HG02763 (cell line): ENCODE data around the gene KAZN.

Source experiments
- ATAC-seq: cut with Tn5 transposase; IDR thresholded peaks from one replicate; pipeline ENCODE4 v1.9.1; 2021; ENCODE audit warnings: mild to moderate bottlenecking, moderate library complexity; ENCODE audit not compliant: unreplicated experiment

Gene KAZN

DNA sequence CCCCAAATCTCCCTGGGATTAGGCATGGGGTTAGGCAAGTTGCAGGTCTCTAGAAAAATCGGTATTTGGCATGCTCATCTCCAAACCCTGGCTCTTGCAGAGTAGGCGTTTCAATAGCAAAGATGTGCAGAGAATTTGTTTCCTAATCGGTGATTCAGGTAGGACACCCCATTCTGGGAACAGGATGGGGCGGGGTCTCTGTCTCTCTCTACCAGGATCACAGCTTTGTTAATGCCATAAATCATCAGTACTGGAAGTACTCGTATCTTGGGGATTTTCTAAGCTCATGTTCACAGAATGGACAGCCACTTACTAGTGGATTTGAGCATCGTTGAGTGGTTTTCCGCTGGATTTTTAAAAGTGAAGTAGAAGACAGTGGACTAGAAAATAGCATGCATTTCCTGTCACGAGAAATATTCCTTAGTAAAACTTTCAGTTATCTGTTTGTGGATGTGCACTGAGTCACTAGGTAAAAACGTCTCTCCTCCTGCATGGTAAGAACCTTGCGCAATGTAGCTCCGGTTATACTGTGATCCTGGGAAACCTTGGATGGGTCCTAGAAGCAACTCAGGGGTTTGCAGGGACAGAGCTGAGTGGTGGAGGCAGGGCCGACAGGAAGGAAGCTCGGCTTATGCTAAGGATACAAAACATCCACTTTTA is 560.2 kb downstream of the KAZN start:
- ATAC-seq, result no peak

DNA sequence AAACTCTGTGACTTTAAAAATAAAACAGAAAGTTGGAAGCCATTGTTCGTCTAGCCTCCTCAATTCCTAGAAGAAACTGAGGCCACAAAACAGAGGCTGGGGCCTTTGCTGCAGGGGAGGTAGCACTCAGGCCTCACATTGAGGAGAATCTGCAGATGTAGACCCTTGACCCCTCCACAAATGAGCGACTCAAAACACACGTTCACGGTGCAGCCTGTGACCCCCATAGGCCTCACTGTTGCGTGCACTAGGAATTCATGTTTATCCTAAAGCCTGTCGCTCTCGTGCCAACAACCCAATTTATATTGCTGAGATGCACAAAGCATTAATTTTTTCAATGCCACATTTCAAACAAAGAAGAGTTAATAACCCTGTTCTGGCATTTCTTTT is 560.7 kb downstream of the KAZN start:
- ATAC-seq, result no peak

DNA sequence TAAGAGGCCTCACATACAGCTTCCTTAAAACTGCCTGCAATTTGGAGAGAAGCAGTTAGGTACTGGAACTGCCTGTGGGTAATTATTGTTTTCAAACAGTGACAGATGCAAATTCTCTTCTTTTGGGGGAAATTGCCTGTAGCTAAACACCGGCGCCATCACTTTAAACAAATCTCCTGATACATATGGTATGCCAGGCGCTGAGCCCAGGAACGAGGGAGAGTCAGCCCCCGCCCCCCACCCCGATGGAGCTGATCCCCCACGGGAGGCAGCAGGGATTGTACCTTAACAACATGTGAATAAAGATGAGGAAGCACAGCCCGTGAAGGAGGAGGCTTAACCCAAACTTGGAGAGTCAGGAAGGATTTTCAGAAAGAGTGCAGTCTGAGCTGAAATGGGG is 562.1 kb downstream of the KAZN start:
- no peak for ATAC-seq

DNA sequence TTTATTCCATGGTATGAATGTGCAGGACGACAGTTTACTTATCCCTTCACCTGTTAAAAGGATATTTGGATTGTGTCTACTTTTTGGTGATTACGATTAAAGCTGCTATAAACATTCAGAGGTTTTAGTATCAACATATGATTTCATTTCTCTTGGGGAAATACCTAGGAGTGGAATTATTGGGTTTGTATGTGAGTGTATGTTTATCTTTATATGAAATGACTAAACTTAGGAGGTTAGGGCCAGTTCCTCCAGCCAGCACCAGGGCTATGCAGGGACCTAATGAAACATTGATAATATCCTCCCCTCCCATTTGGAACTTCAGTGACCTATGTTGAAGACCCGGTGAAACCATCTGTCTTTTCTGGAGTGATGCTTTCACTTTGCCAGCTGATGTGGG is 568.9 kb downstream of the KAZN start:
- no peak for ATAC-seq
